ENCODE measurements around the gene YJU2.

DNA sequence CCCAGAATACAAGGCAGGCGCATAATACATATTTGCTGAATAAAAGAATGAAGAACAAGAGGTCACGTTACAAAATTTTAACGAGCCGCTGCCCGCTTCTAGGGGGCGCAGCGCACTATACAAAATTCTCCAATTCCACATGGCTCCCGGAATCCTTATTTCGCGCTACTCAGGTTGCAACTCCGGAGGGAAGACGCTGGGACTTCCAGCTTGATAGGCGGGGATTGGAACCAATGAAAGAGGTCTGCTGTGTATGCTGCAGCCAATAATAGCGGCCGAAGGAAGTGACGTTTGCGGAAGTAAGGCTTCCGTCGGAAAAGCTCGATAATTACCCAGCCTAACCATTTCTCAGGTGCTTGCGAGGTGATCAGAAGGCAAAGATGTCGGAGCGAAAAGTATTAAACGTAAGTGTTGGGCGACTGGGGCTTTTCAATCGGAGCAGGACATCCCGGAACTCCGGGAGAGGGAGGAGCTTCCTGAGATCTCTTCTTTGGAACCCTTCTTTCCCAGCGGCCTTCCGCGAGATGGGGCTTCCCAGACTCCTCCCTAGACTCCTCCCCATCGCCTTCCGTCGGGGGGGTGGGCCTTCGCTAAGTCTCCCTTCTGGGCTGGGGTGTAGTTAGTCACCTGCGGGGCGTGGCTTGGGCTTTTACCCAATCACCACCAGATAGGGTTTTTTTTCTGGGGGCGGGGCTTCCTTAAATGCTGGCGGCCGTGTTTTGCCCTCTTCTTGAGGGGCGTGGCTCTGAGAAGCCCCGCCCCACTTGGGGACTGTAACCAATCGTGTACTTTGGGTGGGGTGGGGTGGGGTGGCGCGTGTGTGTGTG, at the start of gene YJU2:
- TF ChIP-seq, protein P1, sequence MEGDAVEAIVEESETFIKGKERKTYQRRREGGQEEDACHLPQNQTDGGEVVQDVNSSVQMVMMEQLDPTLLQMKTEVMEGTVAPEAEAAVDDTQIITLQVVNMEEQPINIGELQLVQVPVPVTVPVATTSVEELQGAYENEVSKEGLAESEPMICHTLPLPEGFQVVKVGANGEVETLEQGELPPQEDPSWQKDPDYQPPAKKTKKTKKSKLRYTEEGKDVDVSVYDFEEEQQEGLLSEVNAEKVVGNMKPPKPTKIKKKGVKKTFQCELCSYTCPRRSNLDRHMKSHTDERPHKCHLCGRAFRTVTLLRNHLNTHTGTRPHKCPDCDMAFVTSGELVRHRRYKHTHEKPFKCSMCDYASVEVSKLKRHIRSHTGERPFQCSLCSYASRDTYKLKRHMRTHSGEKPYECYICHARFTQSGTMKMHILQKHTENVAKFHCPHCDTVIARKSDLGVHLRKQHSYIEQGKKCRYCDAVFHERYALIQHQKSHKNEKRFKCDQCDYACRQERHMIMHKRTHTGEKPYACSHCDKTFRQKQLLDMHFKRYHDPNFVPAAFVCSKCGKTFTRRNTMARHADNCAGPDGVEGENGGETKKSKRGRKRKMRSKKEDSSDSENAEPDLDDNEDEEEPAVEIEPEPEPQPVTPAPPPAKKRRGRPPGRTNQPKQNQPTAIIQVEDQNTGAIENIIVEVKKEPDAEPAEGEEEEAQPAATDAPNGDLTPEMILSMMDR (IDR thresholded peaks at IDR 0.05) = peak; percentile 12 to 45 (median 21)
- TF ChIP-seq POLR2A (IDR thresholded peaks at IDR 0.05) = peak; percentile 62

Data from transverse colon (tissue), 3 donors.